Astrocyte of the cerebellum (primary cell): ENCODE data around the gene HBP1.

ENCODE experiments used
- DNase-seq: peaks from one replicate; pipeline ENCODE4 v3.0.0-alpha.2; 2011; ENCODE audit warnings: low read depth
- H3K4me3 ChIP-seq: 2 replicates; pipeline ENCODE4 v1.5.1; 2011; ENCODE audit warnings: mild to moderate bottlenecking, low read depth, low read length, moderate library complexity
- in situ Hi-C: cut with HindIII; loops from 2 replicates; pipeline ENCODE4 v1.10.0; 2017; ENCODE audit warnings: low sequenced_read_pairs
- TF ChIP-seq, protein P1 (sequence below): IDR thresholded peaks from 2 replicates; pipeline ENCODE4 v1.5.1; 2012; ENCODE audit warnings: low read length, low read depth, moderate library complexity, mild to moderate bottlenecking; ENCODE audit errors: missing control alignments

The HBP1 gene

GRCh38 chr7:107230334-107230733, 61.5 kb downstream of the HBP1 start:
- in situ Hi-C loops: no loop called here
- H3K4me3 ChIP-seq: no peak overlapping the region
- DNase-seq: no peak
- TF ChIP-seq, protein P1, sequence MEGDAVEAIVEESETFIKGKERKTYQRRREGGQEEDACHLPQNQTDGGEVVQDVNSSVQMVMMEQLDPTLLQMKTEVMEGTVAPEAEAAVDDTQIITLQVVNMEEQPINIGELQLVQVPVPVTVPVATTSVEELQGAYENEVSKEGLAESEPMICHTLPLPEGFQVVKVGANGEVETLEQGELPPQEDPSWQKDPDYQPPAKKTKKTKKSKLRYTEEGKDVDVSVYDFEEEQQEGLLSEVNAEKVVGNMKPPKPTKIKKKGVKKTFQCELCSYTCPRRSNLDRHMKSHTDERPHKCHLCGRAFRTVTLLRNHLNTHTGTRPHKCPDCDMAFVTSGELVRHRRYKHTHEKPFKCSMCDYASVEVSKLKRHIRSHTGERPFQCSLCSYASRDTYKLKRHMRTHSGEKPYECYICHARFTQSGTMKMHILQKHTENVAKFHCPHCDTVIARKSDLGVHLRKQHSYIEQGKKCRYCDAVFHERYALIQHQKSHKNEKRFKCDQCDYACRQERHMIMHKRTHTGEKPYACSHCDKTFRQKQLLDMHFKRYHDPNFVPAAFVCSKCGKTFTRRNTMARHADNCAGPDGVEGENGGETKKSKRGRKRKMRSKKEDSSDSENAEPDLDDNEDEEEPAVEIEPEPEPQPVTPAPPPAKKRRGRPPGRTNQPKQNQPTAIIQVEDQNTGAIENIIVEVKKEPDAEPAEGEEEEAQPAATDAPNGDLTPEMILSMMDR: no peak

GRCh38 chr7:107232568-107233090, 63.8 kb downstream of the HBP1 start:
- TF ChIP-seq, protein P1: no peak
- in situ Hi-C loops: no loop called here

DNA sequence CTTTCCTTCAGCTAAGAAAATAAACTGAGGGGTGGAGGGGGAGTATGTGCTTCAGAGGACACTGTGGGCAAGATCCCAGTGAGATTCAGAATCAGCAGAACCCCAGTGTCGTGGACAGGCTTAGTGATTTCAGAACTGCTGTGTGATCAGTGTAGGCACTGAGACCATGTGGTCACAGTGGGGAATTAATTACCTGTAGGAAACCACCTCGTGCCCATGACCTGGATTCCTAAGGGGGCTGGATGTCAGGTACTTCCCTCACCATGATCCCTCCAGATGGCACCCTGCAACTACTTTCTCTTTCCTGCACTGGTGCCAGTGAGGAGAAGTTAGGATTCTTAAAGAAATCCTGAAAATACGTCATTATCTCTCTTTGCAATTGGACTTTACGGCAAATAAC, 64.4 kb downstream of the HBP1 start:
- TF ChIP-seq, protein P1: no peak
- in situ Hi-C loops: no loop called here
- no peak overlapping the region for H3K4me3 ChIP-seq
- no peak for DNase-seq

More at GRCh38 chr7:107232568-107233090, 63.8 kb downstream of the HBP1 start:
- H3K4me3 ChIP-seq: no peak overlapping the region
- DNase-seq: peak; percentile 75

- in situ Hi-C loops: no loop called here
Observed at GRCh38 chr7:107233981-107234380, 65.2 kb downstream of the HBP1 start.

DNA sequence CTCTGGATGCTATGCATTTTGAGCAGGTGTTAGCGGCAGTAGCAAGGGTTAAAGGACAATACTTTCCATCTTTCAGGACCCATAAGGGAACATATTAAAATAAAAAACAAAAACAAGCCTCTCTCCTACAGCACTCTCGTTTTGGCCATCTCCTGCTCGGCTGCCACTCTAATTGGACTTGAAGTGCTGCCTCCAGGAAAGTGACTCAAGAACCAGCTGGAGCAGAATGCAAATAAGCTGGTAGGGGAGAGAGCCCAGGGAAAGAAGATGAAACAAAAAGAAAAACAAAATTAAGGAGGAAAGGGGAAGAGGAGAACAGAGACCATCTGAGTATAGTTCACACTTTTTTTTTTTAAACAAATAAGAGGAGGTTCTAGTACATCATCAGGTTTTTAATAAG, 65.6 kb downstream of the HBP1 start:
- no peak for DNase-seq
- H3K4me3 ChIP-seq: no peak overlapping the region
- TF ChIP-seq, protein P1: no peak
- in situ Hi-C loops: no loop called here

More at GRCh38 chr7:107233981-107234380, 65.2 kb downstream of the HBP1 start:
- H3K4me3 ChIP-seq: no peak overlapping the region
- no peak for DNase-seq
- TF ChIP-seq, protein P1: no peak

- TF ChIP-seq, protein P1: no peak
- in situ Hi-C loops: no loop called here
- DNase-seq: no peak
Observed at GRCh38 chr7:107236862-107237261, 68.1 kb downstream of the HBP1 start.

More at GRCh38 chr7:107236862-107237261, 68.1 kb downstream of the HBP1 start:
- no peak overlapping the region for H3K4me3 ChIP-seq
